Nephron (organoid): Measurements from ENCODE around the gene RNF130.

Experiments used
- H3K27ac Mint-ChIP-seq, 3 experiments: 2 replicates each; pipeline ENCODE4 v1.8.0; 2020; ENCODE audit warnings: mixed read lengths in 3 of 3, mild to moderate bottlenecking in 2 of 3, moderate library complexity in 1 of 3
- H3K27me3 Mint-ChIP-seq: 2 replicates; pipeline ENCODE4 v1.8.0; 2021; ENCODE audit warnings: low read depth, mild to moderate bottlenecking, moderate library complexity, mixed read lengths
- H3K36me3 Mint-ChIP-seq: 2 replicates; pipeline ENCODE4 v1.8.0; 2020; ENCODE audit warnings: low read depth, mixed read lengths
- H3K4me1 Mint-ChIP-seq: 2 replicates; pipeline ENCODE4 v1.8.0; 2020; ENCODE audit warnings: mixed read lengths
- H3K4me3 Mint-ChIP-seq, 3 experiments: 2 replicates each; pipeline ENCODE4 v1.8.0; 2020; ENCODE audit warnings: mild to moderate bottlenecking in 3 of 3, mixed read lengths in 3 of 3, moderate library complexity in 2 of 3
- H3K9me3 Mint-ChIP-seq: 2 replicates; pipeline ENCODE4 v1.8.0; 2020; ENCODE audit warnings: mixed read lengths
- CTCF ChIP-seq, 3 experiments: fragments of 200-600 bp; sonication (generic); IDR thresholded peaks; one replicate each; pipeline ENCODE4 v1.5.0; 2021; ENCODE audit warnings: antibody characterized with exemption in 3 of 3; ENCODE audit not compliant: unreplicated experiment in 3 of 3

RNF130 gene

DNA sequence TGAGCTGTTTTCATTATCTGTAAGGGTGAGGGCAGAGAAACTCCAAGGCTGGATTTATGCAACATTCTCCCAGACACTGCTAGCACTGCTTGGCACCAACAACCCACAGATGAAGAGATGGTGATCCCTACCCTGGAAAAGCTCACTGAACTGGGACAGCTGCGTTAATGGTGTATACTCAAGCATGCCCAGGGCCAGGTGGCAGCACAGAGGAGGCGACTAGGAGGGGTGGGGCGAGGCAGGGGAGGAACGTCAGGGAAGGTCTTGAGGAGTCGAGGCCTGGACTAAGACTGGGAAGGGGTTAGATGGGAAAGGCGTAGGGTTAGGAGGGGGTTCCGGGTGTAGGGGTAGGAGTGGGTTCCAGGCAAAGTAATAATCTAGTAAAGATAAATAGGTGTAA is 90.8 kb downstream of the RNF130 start:
- no peaks in the 10 kb centered on the region for H3K4me1 Mint-ChIP-seq
- no peak for TF ChIP-seq CTCF (IDR thresholded peaks at IDR 0.05; ENCODE audit: unreplicated experiment in 3 of 3)
- no peak overlapping the region for H3K27ac Mint-ChIP-seq
- no peaks in the 10 kb centered on the region for H3K9me3 Mint-ChIP-seq
- H3K27me3 Mint-ChIP-seq: no peaks in the 10 kb centered on the region
- peaks cover 54% of the 10 kb centered on the region for H3K36me3 Mint-ChIP-seq
- H3K4me3 Mint-ChIP-seq: no peak overlapping the region

DNA sequence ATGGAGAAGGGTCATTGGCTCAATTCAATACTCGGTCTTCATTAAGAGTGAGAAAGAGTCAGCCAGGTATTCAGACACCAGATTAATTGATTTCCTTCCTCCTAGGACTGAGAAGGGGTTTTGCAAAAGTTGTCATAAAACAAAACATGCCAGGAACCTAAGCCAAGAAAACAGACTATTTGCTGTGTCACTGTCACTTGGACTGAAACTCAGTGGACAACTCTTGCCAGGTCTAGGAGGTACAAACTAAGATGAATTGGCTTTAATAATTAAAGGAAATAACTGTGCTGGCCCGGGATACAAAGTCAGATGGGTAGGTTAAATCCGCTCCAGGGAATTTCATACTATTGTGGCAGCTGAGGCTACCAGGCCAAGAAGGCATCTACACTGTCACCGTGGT is 92.8 kb downstream of the RNF130 start:
- Mint-ChIP-seq H3K4me3 (no peak overlapping the region), H3K27ac (no peak overlapping the region), H3K36me3 (peaks cover 69% of the 10 kb centered on the region), H3K9me3 (no peaks in the 10 kb centered on the region), H3K27me3 (no peaks in the 10 kb centered on the region), H3K4me1 (peaks cover 5% of the 10 kb centered on the region)
- TF ChIP-seq CTCF (IDR thresholded peaks at IDR 0.05; ENCODE audit: unreplicated experiment in 3 of 3): no peak

- peaks cover 72% of the 10 kb centered on the region for H3K36me3 Mint-ChIP-seq
- H3K4me3 Mint-ChIP-seq: no peak overlapping the region
- no peak for TF ChIP-seq CTCF (IDR thresholded peaks at IDR 0.05; ENCODE audit: unreplicated experiment in 3 of 3)
- H3K4me1 Mint-ChIP-seq: peaks cover 5% of the 10 kb centered on the region
- H3K9me3 Mint-ChIP-seq: no peaks in the 10 kb centered on the region
- H3K27me3 Mint-ChIP-seq: no peaks in the 10 kb centered on the region
- no peak overlapping the region for H3K27ac Mint-ChIP-seq
Observed at GRCh38 chr5:179975713-179976134, 95.8 kb downstream of the RNF130 start.

DNA sequence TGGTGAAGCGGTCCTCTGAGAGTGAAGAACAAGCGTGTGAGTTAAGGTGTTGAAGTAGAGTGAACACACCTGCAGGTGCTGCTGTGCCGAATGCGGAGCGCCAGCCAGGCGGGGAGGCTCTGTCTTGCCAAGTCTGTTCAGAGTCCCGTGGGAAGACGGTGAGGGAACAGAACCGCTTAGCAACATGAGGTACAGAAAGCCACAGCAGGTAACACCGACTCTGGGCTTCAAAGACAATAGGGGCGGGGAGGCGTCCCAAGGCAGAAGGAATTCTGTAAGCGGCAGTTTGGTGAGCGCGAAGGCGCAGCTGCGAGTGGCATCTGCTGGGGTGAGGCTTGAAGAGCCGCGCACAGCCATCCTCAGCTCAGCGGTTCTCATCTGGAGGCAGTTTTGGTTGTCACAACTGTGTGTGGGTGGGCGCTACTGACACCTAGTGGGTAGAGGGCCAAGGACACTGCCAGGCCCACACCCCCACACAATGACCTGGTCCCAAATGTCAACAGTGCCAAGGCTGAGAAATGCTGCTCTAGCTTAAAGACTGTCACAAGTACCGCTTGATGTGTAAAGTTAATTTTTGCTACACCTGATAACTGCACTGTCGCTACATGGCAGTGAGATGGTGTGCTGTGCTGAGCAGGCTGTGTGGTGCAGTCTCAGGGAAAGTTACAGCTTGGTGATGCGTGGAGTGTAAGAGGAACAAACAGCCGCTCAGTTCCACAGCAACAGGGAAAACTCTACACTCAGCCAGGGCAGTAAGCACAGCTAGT is 96.4 kb downstream of the RNF130 start:
- Mint-ChIP-seq H3K36me3 (peaks cover 66% of the 10 kb centered on the region), H3K4me1 (peaks cover 5% of the 10 kb centered on the region), H3K27ac (no peak overlapping the region), H3K27me3 (no peaks in the 10 kb centered on the region), H3K4me3 (no peak overlapping the region), H3K9me3 (no peaks in the 10 kb centered on the region)
- peak; percentile 44 to 55 (median 51) for TF ChIP-seq CTCF (IDR thresholded peaks at IDR 0.05; ENCODE audit: unreplicated experiment in 3 of 3)

DNA sequence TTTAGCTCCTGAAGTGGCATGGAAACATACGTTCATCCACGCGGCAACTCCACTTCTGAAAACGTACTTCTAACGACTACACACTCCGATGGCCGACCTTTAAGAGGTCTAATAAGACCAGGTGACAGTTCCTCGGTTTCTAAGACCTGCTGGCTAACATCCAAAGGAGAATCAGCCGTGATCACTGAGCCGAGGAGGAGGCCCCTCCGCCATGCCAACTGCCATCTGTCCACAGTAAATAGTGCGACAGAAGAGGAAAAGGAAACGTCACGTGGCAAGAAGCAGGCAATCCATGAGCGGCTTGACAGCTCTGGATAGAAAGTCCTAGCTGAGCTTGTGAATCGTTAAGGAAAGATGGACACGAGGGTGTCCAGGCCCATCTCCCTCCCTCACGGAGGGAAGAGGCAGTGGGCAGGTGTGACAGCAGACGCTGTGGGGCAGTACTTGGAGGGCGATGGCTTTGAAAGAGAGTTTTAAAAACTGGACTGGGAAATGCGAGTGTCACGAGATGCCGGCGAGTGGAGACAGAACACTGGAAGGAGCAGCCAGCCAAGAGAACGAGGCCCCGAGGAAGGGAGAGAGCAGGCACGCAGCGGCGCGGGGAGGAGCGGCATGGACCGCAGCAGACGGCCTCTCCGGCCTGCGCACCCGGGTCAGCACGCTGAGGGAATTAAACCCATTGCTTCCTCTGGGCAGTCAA is 97.2 kb downstream of the RNF130 start:
- Mint-ChIP-seq H3K36me3 (peaks cover 58% of the 10 kb centered on the region), H3K27ac (no peak overlapping the region), H3K27me3 (no peaks in the 10 kb centered on the region), H3K4me1 (peaks cover 5% of the 10 kb centered on the region), H3K4me3 (no peak overlapping the region), H3K9me3 (no peaks in the 10 kb centered on the region)
- TF ChIP-seq CTCF (IDR thresholded peaks at IDR 0.05; ENCODE audit: unreplicated experiment in 3 of 3): no peak
